HG02973 (cell line): ENCODE data around the gene FST.

Experiments
- ATAC-seq: cut with Tn5 transposase; IDR thresholded peaks from one replicate; pipeline ENCODE4 v1.9.1; 2021; ENCODE audit warnings: moderate library complexity; ENCODE audit not compliant: unreplicated experiment

Gene FST, protein sequence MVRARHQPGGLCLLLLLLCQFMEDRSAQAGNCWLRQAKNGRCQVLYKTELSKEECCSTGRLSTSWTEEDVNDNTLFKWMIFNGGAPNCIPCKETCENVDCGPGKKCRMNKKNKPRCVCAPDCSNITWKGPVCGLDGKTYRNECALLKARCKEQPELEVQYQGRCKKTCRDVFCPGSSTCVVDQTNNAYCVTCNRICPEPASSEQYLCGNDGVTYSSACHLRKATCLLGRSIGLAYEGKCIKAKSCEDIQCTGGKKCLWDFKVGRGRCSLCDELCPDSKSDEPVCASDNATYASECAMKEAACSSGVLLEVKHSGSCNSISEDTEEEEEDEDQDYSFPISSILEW

DNA sequence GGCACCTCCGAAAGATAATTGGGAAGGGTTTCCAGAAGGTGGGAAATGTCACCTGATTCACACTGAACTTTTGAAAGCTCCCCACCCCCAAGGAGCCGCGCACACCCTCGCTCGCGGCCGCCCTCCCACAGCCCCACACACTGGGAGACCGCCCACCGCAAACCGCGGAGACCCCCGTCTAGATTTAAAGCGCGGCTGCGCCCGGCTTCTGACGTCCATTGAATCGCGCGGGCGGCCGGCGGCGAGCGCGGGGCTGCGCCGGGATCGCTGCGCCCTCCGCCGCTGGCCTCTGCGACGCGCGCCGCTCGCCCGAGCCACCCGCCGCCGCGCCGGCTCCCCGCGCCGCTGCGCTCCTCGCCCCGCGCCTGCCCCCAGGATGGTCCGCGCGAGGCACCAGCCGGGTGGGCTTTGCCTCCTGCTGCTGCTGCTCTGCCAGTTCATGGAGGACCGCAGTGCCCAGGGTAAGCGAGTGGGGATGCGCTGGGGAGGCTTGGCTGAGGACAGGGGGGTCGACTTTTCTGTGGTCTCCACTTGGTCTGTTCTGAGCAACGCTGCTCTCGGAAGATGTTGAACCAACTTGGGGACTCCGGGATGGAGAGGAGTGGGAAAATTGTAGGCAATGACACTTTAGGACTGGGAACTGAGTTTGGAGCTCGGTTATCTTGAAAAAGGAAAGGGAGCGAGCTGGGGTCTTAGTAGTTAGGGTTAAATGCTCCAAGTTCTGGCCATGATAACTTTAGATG lies at the start of gene FST:
FST (plus strand) TSS at position 214 of the 743 bp plus-strand sequence; CDS start at position 377, 163 bp downstream.
- no peak for ATAC-seq

GRCh38 chr5:53431665-53432064 lies 48.8 kb upstream of the FST start:
- no peak for ATAC-seq

DNA sequence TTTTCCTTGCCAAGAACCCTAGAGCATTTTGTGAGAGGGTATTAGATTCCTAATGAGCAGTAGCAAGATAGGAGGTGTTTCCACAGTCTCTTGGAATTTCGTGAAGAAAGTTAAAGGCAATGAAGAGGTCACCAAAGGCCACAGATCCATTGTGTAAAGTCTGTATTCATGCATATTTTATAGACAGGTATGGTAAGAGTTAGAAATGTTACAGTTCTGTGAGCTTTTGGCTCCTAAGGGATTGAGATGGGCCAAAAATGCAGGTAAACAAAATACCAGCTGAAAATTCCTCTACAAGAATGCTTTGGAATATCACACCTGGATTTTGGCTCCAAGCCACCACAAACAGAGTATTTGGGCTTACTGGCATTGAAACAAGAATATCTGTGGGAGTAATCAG lies 47.4 kb upstream of the FST start:
- no peak for ATAC-seq

GRCh38 chr5:53434541-53434940 lies 45.9 kb upstream of the FST start:
- no peak for ATAC-seq

DNA sequence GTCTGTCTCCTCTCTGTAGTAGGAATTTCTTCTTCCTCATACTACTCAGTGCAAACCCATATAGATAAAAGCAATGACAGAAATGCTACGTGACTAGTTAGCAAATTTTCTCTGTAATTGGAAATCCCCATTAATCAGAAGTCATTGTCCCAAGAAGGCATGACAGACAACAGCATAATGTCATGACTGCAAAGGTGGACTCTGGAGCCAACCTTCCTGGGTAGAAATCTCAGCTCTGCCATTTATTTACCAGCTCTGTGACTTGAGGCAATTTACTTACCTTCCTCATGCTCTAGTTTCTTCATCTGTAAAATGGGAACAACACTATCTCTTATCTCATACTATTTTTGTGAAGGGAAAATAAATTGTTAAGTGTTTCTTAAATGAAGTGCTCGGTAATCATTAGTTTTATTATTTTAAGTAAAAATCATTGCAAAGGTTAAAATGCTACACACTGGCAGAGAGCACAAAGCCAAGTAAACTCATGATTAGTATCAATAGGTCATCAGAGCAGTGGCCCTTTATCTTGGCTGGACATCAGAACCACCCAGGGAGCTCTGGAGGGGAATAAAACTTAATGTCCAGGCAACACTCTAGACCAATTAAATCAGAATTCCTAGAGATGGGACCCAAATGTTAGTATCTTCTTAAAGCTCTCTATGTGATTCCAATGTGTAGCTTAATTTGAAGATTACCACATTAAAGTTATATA lies 43.8 kb upstream of the FST start:
- no peak for ATAC-seq

DNA sequence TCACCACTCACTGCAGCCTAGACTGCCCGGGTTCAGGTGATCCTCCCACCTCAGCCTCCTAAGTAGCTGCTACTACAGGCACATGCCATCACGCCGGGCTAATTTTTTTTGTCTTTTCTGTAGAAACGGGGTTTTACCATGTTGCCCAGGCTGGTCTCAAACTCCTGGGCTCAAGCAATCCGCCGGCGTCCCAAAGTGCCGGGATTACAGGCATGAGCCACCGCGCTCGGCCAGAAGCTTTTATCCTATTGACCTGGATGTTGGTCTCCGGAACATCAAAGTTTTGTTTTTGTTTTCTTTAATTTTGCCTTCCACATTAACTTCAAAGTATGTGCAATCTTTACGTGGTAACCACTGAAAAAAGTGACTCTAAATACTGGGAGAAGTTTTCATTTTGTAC lies 42.4 kb upstream of the FST start:
- no peak for ATAC-seq

DNA sequence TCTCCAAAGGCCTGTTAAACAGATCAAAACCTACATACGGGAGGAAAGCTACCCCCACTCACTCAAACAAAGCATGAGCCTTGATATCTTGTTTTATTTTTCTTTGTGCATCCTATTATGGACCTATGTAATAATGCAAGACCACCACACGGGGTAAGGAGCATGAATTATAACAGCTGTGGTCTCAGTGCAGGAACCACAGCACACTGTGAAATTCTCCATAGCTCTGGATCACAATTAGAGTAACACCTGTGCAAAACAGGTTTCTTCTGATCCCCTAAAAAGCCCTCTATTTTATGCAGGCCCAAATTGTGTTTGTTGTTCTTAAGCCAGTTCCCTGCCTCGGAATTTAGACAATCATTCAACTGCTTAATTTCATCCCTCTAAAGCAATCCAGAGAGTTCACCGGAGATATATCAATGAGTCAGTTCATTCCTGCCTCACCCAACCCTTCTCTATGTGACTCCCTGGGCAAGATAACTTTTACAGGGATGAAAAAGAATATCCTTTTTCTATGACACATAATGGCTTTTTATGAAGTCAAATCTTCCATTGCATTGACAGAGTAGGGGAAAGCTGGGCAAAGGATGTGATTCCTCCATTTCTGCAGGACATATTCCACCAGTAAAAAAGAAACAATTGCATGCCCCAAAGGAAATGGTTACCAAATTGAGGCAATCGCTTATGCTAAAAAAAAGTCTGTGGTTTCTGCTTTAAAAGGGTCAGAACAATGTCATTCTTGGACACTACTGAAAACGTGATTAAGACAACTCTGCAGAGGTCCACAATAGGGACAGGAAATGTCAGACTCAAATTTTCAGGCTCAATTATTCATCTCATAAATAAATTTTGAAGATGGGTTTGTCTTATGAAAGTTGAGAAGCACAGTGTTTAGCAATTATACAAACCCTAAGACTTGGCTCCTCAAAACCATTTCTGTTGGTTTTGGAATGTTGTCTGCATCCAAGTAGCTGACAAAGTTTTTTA lies 41.6 kb upstream of the FST start:
- no peak for ATAC-seq

- ATAC-seq = no peak
Measured at GRCh38 chr5:53442961-53443360, 37.5 kb upstream of the FST start.

GRCh38 chr5:53445569-53445968 lies 34.9 kb upstream of the FST start:
- no peak for ATAC-seq

- ATAC-seq = no peak
Measured at GRCh38 chr5:53446908-53447307, 33.5 kb upstream of the FST start.

DNA sequence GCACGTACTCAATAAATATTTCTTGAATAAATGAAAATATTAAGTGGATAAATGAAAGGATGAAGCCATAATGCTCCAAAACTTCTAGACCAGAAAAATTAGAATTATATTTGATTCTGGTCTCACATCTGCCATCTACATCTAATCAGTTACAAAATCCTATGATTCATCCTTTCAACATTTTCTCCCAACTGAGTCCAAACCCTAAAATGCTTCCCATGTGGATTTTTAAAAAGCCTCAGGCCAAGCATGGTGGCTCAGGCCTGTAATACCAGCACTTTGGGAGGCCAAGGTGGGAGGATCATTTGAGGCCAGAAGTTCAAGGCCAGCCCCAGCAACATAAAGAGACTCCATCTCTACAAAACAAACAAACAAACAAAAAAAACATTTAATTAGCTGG lies 31.6 kb upstream of the FST start:
- ATAC-seq = no peak

DNA sequence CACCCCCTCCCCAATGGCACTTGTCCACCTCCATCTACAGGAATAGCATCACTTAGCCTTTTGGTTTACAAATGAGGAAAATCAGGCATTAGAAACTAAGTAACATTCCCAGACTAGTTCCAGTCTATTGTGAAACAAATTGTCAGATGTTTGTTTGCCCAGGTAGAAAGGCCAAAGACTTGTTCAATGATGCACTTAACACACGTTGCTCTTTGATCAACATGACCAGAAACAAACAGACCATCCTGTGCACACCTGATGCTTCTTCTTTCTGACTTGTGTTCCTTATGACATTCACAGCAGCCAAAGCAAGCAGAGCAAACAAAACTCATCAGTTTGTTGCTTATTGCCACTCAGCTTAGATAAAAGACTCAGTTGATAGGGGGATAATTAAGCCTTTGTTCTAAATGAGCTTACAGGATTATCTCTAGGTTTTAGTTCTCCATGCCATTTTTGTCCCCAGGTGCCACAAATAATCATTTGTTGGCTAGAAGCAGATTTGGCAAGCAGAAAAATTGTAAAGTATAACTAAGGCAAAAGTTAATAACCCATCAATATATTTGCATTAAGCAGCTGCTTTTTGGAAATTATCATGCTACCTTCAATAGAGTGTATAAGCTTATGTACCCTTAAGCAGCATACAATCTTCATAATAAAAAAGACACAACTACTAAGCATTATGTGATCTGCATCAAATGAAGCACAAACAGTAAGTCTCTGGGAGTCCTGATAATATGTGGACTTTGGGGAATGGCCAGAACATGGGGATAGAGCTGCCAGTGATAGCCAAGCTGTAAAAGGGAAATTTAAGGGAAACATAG lies 26.3 kb upstream of the FST start:
- ATAC-seq = no peak

DNA sequence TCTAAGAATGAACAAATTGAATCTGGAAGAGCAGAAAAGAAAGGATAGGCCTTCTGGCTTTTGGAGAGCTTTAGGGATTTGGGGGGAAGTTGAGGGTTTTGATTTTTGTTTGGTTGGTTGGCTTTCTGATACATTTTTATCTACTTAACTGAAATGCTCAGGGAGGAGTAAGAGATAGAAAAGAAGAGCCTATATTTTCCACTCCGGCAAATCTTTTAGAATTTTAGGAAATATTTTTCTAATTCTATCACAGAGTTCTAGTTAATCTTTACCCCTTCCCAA lies 25.8 kb upstream of the FST start:
- no peak for ATAC-seq

- ATAC-seq = no peak
Measured at GRCh38 chr5:53456366-53456765, 24.1 kb upstream of the FST start.

DNA sequence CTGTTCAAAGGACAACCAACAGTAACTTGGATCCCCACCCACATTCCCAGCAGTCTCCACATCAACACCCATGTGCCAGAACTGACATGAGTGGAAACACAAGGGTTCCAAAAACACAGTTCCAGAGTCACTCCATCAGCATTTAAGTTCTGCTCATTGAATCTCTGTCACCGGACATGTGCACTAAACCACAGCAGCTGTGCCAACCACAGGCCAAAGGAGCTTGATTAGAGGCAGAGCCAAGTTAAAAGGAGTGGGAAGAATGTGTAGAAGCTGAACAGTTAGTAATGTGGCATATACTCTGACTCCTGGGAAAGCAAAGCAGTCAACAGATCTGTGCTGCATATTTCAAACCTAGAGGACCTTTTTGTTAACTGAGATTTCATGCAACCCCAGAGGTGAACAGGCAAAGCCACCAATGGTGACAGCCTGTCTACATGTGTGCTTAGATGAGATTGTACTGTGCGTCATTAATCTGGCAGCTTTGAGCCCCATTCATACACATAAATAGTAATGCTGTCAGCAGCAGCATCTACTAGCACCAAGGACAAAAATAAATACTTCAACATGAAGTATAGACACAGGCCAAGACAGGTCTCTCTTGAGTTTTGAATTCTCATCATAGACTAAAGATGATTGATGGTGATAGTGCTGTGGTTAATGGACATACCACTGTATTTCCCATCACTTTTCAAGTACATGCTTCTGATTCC lies 16.4 kb upstream of the FST start:
- no peak for ATAC-seq

GRCh38 chr5:53464722-53465121 lies 15.7 kb upstream of the FST start:
- ATAC-seq = no peak

GRCh38 chr5:53469946-53470687 lies 10.3 kb upstream of the FST start:
- ATAC-seq = no peak

GRCh38 chr5:53472279-53472678 lies 8.2 kb upstream of the FST start:
- no peak for ATAC-seq
